SK-N-SH (cell line): ENCODE measurements around the gene DSP.
A peak's percentile ranks its signal among the peaks of the same experiment; 100 is the strongest.

Experiments used
- ELF1 ChIP-seq: IDR thresholded peaks from 2 replicates; pipeline ENCODE4 v1.4.0; 2012
- EP300 ChIP-seq, 2 experiments: IDR thresholded peaks; 2 replicates each; pipeline versions ENCODE4 v1.4.0 to v1.6.1; 2012; ENCODE audit warnings: borderline replicate concordance in 1 of 2, low read depth in 1 of 2, low read length in 1 of 2
- GABPA ChIP-seq: IDR thresholded peaks from 2 replicates; pipeline ENCODE4 v1.4.0; 2012; ENCODE audit warnings: low read depth, mild to moderate bottlenecking
- NRF1 ChIP-seq: IDR thresholded peaks from 2 replicates; pipeline ENCODE4 v1.6.1; 2012; ENCODE audit warnings: low read depth, mild to moderate bottlenecking, low read length
- RAD21 ChIP-seq: IDR thresholded peaks from 2 replicates; pipeline ENCODE4 v1.6.1; 2012; ENCODE audit warnings: mild to moderate bottlenecking, low read length
- RCOR1 ChIP-seq: fragments of 150-350 bp; IDR thresholded peaks from 2 replicates; pipeline ENCODE4 v1.6.1; 2017; ENCODE audit warnings: antibody characterized with exemption, low read length
- YY1 ChIP-seq: IDR thresholded peaks from 2 replicates; pipeline ENCODE4 v1.4.0; 2012; ENCODE audit warnings: low read depth, mild to moderate bottlenecking
- TF ChIP-seq, protein P1 (sequence below): fragments of 200-600 bp; sonication (generic); IDR thresholded peaks from 2 replicates; pipeline ENCODE4 v1.6.1; 2017; ENCODE audit warnings: antibody characterized with exemption, mild to moderate bottlenecking, moderate library complexity
- TF ChIP-seq, protein P2 (sequence below): fragments of 150-350 bp; IDR thresholded peaks from 2 replicates; pipeline ENCODE4 v1.6.1; 2017; ENCODE audit warnings: antibody characterized with exemption, low read length, low read depth, borderline replicate concordance

DNA sequence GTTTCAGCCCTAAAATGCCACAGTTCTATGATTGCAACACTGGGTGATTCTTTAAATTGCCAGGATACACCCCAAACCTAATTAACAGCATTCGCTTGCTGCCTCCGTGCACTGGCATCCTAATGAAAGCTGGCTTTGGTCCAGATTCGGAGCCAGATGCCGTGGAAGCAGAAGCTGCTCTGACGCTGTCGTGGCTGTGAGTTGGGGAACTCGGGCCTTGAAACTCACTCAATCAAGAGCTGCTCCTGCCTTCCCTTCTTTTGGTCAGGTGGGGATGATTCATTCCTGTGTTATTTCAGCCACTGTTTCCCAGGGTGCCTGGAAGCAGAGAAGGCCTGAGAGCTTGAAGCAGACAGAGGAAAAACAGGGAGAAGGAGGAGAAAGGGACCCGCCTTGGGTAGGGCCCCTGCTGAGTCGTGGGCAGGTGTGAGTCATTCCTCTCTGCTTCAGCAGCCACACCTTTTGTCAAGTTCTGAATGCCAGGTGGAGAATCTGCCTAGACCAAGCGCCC is 36.2 kb upstream of the DSP start:
- TF ChIP-seq, protein P1, sequence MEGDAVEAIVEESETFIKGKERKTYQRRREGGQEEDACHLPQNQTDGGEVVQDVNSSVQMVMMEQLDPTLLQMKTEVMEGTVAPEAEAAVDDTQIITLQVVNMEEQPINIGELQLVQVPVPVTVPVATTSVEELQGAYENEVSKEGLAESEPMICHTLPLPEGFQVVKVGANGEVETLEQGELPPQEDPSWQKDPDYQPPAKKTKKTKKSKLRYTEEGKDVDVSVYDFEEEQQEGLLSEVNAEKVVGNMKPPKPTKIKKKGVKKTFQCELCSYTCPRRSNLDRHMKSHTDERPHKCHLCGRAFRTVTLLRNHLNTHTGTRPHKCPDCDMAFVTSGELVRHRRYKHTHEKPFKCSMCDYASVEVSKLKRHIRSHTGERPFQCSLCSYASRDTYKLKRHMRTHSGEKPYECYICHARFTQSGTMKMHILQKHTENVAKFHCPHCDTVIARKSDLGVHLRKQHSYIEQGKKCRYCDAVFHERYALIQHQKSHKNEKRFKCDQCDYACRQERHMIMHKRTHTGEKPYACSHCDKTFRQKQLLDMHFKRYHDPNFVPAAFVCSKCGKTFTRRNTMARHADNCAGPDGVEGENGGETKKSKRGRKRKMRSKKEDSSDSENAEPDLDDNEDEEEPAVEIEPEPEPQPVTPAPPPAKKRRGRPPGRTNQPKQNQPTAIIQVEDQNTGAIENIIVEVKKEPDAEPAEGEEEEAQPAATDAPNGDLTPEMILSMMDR: no peak
- TF ChIP-seq NRF1 (no peak), RAD21 (no peak), GABPA (no peak), EP300 (IDR thresholded peaks at IDR 0.05; ENCODE audit: borderline replicate concordance in 1 of 2, low read depth in 1 of 2, low read length in 1 of 2) (no peak), RCOR1 (peak; percentile 71; the same call in 1 of the 2 replicates), YY1 (no peak), ELF1 (no peak)
- TF ChIP-seq, protein P2, sequence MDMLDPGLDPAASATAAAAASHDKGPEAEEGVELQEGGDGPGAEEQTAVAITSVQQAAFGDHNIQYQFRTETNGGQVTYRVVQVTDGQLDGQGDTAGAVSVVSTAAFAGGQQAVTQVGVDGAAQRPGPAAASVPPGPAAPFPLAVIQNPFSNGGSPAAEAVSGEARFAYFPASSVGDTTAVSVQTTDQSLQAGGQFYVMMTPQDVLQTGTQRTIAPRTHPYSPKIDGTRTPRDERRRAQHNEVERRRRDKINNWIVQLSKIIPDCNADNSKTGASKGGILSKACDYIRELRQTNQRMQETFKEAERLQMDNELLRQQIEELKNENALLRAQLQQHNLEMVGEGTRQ: no peak
